ENCODE results near the gene EFEMP2.
A peak's percentile ranks its signal among the peaks of the same experiment; 100 is the strongest.

EFEMP2 gene

DNA sequence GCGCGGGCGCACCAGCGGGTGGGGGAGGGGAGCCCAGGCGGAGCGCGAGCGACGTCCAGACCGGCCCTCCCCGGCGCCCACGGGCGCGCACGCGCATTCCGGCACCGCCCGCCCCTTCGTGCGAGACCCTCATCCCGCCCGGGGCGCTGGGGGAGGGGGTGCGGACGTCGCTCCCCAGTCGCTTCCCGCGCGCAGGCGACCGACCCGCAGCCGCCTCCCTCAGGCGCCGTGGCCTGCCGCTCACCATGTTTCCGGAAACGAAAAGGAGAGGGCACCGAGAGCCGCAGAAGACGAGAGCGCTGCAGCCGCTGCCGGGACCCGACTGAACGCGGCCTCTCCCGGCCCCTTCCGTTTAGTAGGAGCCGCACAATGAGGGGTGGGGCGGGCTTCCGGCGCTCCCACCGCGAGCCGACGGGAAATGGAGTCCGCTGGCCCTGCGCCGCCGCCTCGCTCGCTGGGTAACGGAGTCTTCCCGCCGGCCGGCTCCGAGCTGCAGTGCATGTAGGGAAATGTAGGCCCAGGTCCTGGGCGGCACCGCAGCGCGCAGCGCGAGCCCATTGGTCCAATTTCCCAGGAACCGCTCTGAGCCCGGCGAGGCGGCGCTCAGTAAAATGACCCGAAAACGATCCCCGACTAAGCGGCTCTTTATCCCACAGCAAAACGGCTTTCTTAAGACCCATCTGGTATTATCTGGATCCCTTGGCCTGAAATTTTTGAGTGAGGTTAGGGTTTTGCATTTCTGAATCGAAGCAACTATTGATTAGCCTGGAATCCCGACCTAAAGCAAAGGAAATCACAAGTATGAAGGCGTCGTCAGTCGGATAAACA lies 14.5 kb downstream of the EFEMP2 start, which contains the start of gene CFL1:
TSS of gene CFL1 (minus strand) at position 328 of the 828 bp plus-strand sequence. CDS start at position 247, 81 bp downstream.
- Histone ChIP-seq H3K9me3 (ENCODE audit: control insufficient read depth, insufficient read depth, low read depth, low read length) (no peaks in the 10 kb centered on the region), H3K36me3 (ENCODE audit: control insufficient read depth, insufficient read depth, low read length) (peaks cover 52% of the 10 kb centered on the region), H3K9ac (ENCODE audit: low read length) (peak within 1 kb of the TSS; percentile 99), H3K27me3 (ENCODE audit: control insufficient read depth, insufficient read depth, low read length) (no peaks in the 10 kb centered on the region), H3K4me3 (ENCODE audit: low read depth, low read length) (peak within 1 kb of the TSS; percentile 92), H3K4me1 (ENCODE audit: control insufficient read depth, insufficient read depth, low read length) (peaks cover 14% of the 10 kb centered on the region), H3K27ac (ENCODE audit: low read depth, low read length) (peak within 1 kb of the TSS; percentile 95)

DNA sequence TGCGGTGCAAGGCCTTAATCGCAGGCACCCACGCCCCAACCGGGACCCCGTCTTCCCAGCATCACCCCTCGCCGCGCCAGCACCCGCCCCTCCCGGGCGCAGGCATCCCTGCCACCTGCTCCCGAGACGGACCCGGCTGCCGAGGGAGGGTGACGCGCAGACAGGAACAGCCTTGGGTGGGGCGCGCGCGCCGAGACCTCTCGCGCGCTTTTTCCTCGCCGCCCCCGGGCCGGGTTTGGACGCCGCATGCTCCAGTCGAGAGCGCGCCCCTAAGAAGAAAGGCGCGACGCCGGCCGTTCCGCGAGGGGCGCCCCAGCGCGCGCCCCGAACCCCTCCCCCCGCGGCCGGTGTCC lies 15.1 kb downstream of the EFEMP2 start:
- peaks cover 14% of the 10 kb centered on the region for H3K4me1 ChIP-seq (ENCODE audit: control insufficient read depth, insufficient read depth, low read length)
- H3K9ac ChIP-seq (ENCODE audit: low read length), result peak overlapping the region; percentile 99
- peak overlapping the region; percentile 92 for H3K4me3 ChIP-seq (ENCODE audit: low read depth, low read length)
- no peaks in the 10 kb centered on the region for H3K27me3 ChIP-seq (ENCODE audit: control insufficient read depth, insufficient read depth, low read length)
- H3K36me3 ChIP-seq (ENCODE audit: control insufficient read depth, insufficient read depth, low read length), result peaks cover 52% of the 10 kb centered on the region
- peak overlapping the region; percentile 95 for H3K27ac ChIP-seq (ENCODE audit: low read depth, low read length)
- no peaks in the 10 kb centered on the region for H3K9me3 ChIP-seq (ENCODE audit: control insufficient read depth, insufficient read depth, low read depth, low read length)

DNA sequence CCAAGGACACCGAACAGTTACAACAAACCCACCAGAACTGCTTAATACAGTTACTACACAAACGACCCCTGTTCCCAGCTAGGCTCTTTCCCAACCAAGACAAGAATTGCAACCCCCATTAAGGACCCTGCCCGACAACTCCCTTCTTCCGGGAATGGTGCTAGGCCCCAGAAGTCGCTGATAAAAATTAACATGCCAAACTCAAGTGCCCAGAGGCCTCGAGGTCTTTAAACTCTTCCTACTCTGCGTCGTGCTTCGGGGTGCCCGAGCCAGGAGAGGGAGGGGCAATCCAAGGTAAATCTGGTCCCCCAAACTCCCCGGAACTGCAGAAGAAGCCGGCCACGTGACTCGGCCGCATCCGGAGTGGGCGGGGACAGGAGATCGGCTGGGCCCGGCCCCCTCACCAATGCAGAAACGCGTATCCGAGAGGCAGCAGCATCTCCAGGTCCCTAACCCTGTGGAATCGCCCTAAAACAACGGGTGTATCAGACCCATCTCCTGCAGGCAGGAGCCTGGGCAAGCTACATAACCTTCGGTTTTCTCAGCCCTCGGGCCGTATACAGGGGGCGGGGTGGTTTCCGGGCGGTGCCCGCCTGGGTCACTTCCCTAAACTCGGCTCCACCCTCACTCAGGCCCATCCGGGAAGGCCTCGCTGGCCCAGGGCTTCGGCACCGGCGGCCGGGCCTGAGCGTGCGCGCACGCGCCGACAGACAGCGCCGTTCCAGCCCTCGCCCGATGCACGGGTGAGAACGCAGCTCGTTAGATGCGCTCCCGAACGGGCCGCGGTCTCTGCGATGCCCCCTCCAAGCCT lies 15.7 kb downstream of the EFEMP2 start:
- Histone ChIP-seq H3K9ac (ENCODE audit: low read length) (peak overlapping the region; percentile 99), H3K27me3 (ENCODE audit: control insufficient read depth, insufficient read depth, low read length) (no peaks in the 10 kb centered on the region), H3K4me1 (ENCODE audit: control insufficient read depth, insufficient read depth, low read length) (peaks cover 12% of the 10 kb centered on the region), H3K9me3 (ENCODE audit: control insufficient read depth, insufficient read depth, low read depth, low read length) (no peaks in the 10 kb centered on the region), H3K36me3 (ENCODE audit: control insufficient read depth, insufficient read depth, low read length) (peaks cover 52% of the 10 kb centered on the region), H3K27ac (ENCODE audit: low read depth, low read length) (peak overlapping the region; percentile 95), H3K4me3 (ENCODE audit: low read depth, low read length) (peak overlapping the region; percentile 92)

DNA sequence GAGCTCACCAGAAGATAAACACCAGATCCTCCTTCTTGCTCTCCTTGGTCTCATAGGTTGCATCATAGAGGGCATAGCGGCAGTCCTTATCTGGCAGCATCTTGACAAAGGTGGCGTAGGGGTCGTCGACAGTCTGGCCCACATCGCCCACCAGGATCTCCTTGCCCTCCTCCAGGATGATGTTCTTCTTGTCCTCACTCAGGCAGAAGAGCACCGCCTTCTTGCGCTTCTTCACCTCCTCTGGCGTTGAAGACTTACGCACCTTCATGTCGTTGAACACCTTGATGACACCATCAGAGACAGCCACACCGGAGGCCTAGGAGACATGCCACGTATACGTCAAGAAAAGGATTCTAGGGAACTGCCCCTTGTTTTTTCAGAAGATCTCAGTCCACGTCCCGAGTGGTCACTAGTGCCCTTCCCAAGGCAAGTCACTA lies 16.7 kb downstream of the EFEMP2 start:
- 0 out of 2 replicates have a peak, but pooled peaks cover 5% of the 10 kb centered on the region for H3K4me1 ChIP-seq (ENCODE audit: control insufficient read depth, insufficient read depth, low read length)
- H3K9me3 ChIP-seq (ENCODE audit: control insufficient read depth, insufficient read depth, low read depth, low read length), result peaks cover 4% of the 10 kb centered on the region; the same call in 1 of the 2 replicates
- H3K27me3 ChIP-seq (ENCODE audit: control insufficient read depth, insufficient read depth, low read length), result no peaks in the 10 kb centered on the region
- H3K27ac ChIP-seq (ENCODE audit: low read depth, low read length), result no peak overlapping the region
- peak overlapping the region; percentile 92 for H3K4me3 ChIP-seq (ENCODE audit: low read depth, low read length)
- H3K36me3 ChIP-seq (ENCODE audit: control insufficient read depth, insufficient read depth, low read length), result peaks cover 54% of the 10 kb centered on the region
- peak overlapping the region; percentile 99 for H3K9ac ChIP-seq (ENCODE audit: low read length)

DNA sequence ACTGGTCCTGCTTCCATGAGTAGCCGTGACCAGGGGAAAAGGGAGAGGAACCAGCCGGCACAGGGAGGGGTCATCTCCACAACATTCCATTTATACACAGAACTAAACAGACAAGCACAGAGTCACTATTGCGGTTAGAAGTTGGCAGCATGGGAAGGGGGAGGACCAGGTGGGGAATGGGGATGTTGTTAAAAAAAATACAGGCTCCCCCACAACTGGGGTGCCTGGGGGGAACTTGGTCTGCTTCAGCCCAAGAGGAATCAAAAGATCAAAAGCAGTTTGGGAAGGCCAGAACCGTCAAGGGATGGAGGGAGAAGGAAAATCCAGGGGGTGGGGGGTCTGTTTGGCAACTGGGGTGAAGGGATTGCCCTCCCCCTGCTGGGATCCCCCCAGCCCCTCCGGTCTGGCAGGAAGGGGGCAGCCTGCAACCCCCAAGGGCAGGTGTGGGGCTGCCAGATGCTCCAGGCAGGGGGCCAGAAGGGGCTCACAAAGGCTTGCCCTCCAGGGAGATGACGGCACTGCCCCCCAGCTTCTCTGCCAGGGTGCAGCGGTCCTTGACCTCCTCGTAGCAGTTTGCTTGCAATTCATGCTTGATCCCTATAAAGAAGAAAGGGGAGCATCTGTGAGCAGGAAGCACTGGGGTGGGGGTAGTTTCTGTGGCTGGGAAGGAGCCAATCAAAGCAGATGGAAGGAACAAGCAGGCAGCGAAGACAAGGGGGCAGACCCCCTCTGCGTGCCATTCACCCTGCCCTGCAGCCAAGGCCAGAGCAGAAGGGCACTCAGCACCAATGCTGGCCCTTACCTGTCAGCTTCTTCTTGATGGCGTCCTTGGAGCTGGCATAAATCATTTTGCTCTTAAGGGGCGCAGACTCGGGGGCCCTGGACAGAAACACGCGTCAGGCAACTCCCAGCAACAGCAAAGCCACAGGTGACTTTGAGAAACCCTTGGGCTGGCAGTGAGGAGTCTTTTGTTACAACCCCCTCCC lies 17.5 kb downstream of the EFEMP2 start:
- no peak overlapping the region for H3K4me3 ChIP-seq (ENCODE audit: low read depth, low read length)
- H3K9ac ChIP-seq (ENCODE audit: low read length), result no peak overlapping the region
- peaks cover 54% of the 10 kb centered on the region for H3K36me3 ChIP-seq (ENCODE audit: control insufficient read depth, insufficient read depth, low read length)
- 0 out of 2 replicates have a peak, but pooled peaks cover 5% of the 10 kb centered on the region for H3K4me1 ChIP-seq (ENCODE audit: control insufficient read depth, insufficient read depth, low read length)
- H3K27me3 ChIP-seq (ENCODE audit: control insufficient read depth, insufficient read depth, low read length), result no peaks in the 10 kb centered on the region
- H3K9me3 ChIP-seq (ENCODE audit: control insufficient read depth, insufficient read depth, low read depth, low read length), result peaks cover 4% of the 10 kb centered on the region; the same call in 1 of the 2 replicates
- no peak overlapping the region for H3K27ac ChIP-seq (ENCODE audit: low read depth, low read length)

DNA sequence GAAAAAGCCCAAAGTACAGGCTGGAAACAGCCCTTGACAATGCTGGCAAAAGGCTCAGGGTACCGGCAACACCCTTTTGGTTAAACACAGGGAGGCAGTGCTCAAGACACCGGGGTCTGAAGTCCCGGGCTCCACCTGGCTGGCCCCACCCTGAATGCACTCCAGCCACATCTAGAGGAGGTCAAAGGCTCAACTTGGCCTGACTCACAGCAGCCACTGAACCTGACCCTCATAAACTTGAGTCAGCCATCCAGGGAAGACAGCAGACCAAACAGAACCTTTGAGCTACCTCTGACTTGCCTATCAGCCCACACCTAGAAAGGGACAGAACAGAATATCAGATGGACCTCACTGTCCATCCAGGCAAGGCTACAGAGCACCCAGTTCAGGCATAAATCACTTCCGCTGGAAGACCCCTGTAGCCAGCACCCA lies 18.4 kb downstream of the EFEMP2 start:
- H3K9me3 ChIP-seq (ENCODE audit: control insufficient read depth, insufficient read depth, low read depth, low read length), result peaks cover 4% of the 10 kb centered on the region; the same call in 1 of the 2 replicates
- 0 out of 2 replicates have a peak, but pooled peaks cover 8% of the 10 kb centered on the region for H3K4me1 ChIP-seq (ENCODE audit: control insufficient read depth, insufficient read depth, low read length)
- H3K9ac ChIP-seq (ENCODE audit: low read length), result no peak overlapping the region
- no peak overlapping the region for H3K27ac ChIP-seq (ENCODE audit: low read depth, low read length)
- H3K36me3 ChIP-seq (ENCODE audit: control insufficient read depth, insufficient read depth, low read length), result peaks cover 54% of the 10 kb centered on the region
- H3K4me3 ChIP-seq (ENCODE audit: low read depth, low read length), result no peak overlapping the region
- H3K27me3 ChIP-seq (ENCODE audit: control insufficient read depth, insufficient read depth, low read length), result no peaks in the 10 kb centered on the region

DNA sequence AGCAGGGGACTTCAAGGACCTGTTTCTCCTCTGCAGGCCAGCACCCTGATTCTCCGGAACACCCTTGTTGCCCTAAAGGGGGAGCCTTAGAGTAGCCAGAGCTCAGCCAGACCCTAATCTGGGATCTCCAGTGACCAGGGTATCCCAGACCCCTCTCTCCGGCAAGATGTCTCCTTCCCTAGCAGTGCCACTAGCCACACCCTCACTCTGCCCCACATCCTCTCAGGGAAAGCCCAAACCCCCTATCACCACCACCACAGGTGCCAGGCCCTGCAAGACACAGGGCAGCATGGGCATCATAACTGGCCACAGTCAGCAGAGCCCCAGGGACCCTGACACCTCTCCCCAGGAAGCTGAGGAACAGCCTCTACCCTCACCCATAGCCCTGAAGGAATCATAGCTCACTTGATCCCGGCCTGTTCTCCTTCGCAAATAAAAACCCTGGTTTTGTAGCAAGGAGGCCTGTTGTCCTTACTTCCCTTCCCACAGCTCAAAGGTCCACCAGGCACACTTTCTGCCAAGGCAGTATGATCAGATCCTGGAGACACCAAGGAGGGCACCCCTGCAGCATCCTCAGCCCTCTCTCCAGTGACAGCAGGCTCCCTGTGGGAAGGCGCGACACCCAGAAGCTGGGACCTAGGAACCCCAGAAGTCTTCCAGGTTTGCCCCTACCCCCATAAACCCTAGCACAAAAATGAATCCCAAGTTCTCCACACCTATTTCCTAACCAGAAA lies 19.2 kb downstream of the EFEMP2 start:
- no peak overlapping the region for H3K9ac ChIP-seq (ENCODE audit: low read length)
- peaks cover 54% of the 10 kb centered on the region for H3K36me3 ChIP-seq (ENCODE audit: control insufficient read depth, insufficient read depth, low read length)
- H3K4me3 ChIP-seq (ENCODE audit: low read depth, low read length), result no peak overlapping the region
- H3K4me1 ChIP-seq (ENCODE audit: control insufficient read depth, insufficient read depth, low read length), result 0 out of 2 replicates have a peak, but pooled peaks cover 8% of the 10 kb centered on the region
- H3K27ac ChIP-seq (ENCODE audit: low read depth, low read length), result no peak overlapping the region
- H3K9me3 ChIP-seq (ENCODE audit: control insufficient read depth, insufficient read depth, low read depth, low read length), result peaks cover 4% of the 10 kb centered on the region; the same call in 1 of the 2 replicates
- no peaks in the 10 kb centered on the region for H3K27me3 ChIP-seq (ENCODE audit: control insufficient read depth, insufficient read depth, low read length)

DNA sequence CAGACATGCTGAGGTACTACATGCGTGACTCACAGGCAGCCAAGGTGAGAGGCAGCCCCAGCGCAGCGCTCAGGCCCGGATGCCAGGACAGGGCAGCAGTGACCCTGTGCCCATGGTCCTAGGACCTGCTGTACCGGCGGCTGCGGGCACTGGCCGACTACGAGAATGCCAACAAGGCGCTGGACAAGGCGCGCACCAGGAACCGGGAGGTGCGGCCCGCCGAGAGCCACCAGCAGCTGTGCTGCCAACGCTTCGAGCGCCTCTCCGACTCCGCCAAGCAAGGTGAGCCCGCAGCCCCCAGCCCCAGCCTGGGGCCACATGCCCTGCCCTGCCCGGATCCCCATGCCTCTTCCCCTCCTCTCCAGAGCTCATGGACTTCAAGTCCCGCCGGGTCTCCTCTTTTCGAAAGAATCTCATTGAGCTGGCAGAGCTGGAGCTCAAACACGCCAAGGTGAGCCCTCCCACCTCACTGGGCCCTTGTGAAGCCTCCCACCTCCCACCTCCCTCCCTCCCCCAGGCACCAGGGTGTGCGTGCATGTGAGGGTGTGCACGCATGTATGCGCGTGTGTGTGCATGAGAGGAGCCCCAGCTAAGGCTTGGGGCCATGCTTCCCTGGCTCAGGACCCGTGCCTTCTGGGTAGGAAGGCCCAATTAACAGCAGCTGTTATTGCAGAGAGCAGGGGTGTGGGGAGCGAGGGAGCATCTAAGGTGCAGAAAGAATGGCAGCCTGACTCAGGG lies 19.9 kb downstream of the EFEMP2 start:
- Histone ChIP-seq H3K27me3 (ENCODE audit: control insufficient read depth, insufficient read depth, low read length) (no peaks in the 10 kb centered on the region), H3K9ac (ENCODE audit: low read length) (no peak overlapping the region), H3K4me3 (ENCODE audit: low read depth, low read length) (no peak overlapping the region), H3K36me3 (ENCODE audit: control insufficient read depth, insufficient read depth, low read length) (peaks cover 54% of the 10 kb centered on the region), H3K27ac (ENCODE audit: low read depth, low read length) (no peak overlapping the region), H3K4me1 (ENCODE audit: control insufficient read depth, insufficient read depth, low read length) (0 out of 2 replicates have a peak, but pooled peaks cover 8% of the 10 kb centered on the region), H3K9me3 (ENCODE audit: control insufficient read depth, insufficient read depth, low read depth, low read length) (peaks cover 4% of the 10 kb centered on the region; the same call in 1 of the 2 replicates)

DNA sequence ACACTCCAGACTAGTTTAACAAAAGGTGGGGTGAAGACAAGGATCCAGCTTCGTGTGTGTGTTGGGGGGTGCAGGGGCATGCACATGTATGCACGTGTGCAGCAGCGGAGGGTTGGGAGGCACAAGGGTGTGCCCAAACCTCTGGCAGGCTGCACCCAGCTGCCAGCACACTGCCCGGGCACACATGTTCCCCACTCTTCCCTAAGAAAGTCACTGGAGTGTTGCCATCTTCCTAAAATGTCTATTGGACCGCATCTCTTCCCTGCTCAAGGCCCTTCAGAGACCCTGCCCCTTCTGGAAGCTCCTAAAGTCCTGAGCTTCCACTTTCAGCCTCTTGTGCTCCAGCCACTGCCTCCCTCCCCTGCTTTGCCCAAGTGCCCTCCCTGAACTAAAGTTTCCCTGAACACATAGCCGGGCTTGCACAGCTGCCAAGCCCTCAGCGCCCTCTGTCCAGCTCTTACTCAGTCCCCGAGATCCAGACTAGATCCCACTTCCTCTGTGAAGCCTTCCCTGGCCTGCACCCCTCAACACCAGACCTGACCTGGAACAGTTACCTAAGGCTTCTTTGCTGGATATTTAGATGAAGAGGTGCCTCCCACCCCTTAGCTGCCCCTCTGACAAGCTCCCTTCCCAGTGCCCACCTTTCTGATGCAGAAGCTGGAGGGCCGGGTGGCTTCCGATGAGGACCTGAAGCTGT lies 20.6 kb downstream of the EFEMP2 start:
- Histone ChIP-seq H3K36me3 (ENCODE audit: control insufficient read depth, insufficient read depth, low read length) (peaks cover 54% of the 10 kb centered on the region), H3K4me1 (ENCODE audit: control insufficient read depth, insufficient read depth, low read length) (0 out of 2 replicates have a peak, but pooled peaks cover 8% of the 10 kb centered on the region), H3K9me3 (ENCODE audit: control insufficient read depth, insufficient read depth, low read depth, low read length) (peaks cover 4% of the 10 kb centered on the region; the same call in 1 of the 2 replicates)

More for the DNA sequence above, 20.6 kb downstream of the EFEMP2 start:
- Histone ChIP-seq H3K27me3 (ENCODE audit: control insufficient read depth, insufficient read depth, low read length) (no peaks in the 10 kb centered on the region), H3K4me3 (ENCODE audit: low read depth, low read length) (no peak overlapping the region), H3K27ac (ENCODE audit: low read depth, low read length) (no peak overlapping the region), H3K9ac (ENCODE audit: low read length) (no peak overlapping the region)
